Neuronal stem cell (in vitro differentiated cells): ENCODE data around the gene RUNX2.

Source experiments
- DNase-seq: peaks from one replicate; pipeline ENCODE4 v3.0.0-alpha.2; 2013; ENCODE audit warnings: low spot score
- H2AFZ ChIP-seq: one replicate; pipeline ENCODE4 v1.6.1; 2013; ENCODE audit warnings: mild to moderate bottlenecking, low read length, inconsistent platforms
- H2AK5ac ChIP-seq: 2 replicates; pipeline ENCODE4 v1.6.1; 2013; ENCODE audit warnings: low read depth, mild to moderate bottlenecking, inconsistent platforms, low read length, moderate library complexity, mixed read lengths
- H2BK120ac ChIP-seq: 2 replicates; pipeline ENCODE4 v1.6.1; 2013; ENCODE audit warnings: low read depth, mild to moderate bottlenecking, inconsistent platforms, low read length, moderate library complexity, mixed read lengths
- H2BK12ac ChIP-seq: one replicate; pipeline ENCODE4 v1.6.1; 2013; ENCODE audit warnings: low read length, inconsistent platforms
- H2BK15ac ChIP-seq: 2 replicates; pipeline ENCODE4 v1.6.1; 2013; ENCODE audit warnings: mild to moderate bottlenecking, low read length, inconsistent platforms, mixed read lengths
- H2BK5ac ChIP-seq: one replicate; pipeline ENCODE4 v1.6.1; 2013; ENCODE audit warnings: inconsistent platforms, mild to moderate bottlenecking, low read length, moderate library complexity
- H3K14ac ChIP-seq: one replicate; pipeline ENCODE4 v1.6.1; 2013; ENCODE audit warnings: low read length, inconsistent platforms
- H3K18ac ChIP-seq: 2 replicates; pipeline ENCODE4 v1.6.1; 2013; ENCODE audit warnings: low read length, inconsistent platforms
- H3K23ac ChIP-seq: 2 replicates; pipeline ENCODE4 v1.6.1; 2013; ENCODE audit warnings: low read depth, mild to moderate bottlenecking, mixed read lengths, low read length, inconsistent platforms; ENCODE audit not compliant: poor library complexity
- H3K27ac ChIP-seq: replicated peaks from 3 replicates; pipeline ENCODE4 v1.5.1; 2013; ENCODE audit warnings: low read length, inconsistent platforms
- H3K27me3 ChIP-seq, 3 experiments: 2 replicates each; pipeline ENCODE4 v1.6.1; 2013; ENCODE audit warnings: low read length in 3 of 3, mild to moderate bottlenecking in 2 of 3, inconsistent platforms in 1 of 3, low read depth in 1 of 3, mixed read lengths in 1 of 3, moderate library complexity in 1 of 3; ENCODE audit not compliant: control insufficient read depth in 3 of 3, insufficient read depth in 3 of 3
- H3K36me3 ChIP-seq, 2 donors: replicated peaks in 1 of 2; 2 replicates each; pipeline ENCODE4 v1.6.1; 2013; ENCODE audit warnings: low read length in 2 of 2; ENCODE audit not compliant: control insufficient read depth in 2 of 2, insufficient read depth in 2 of 2
- H3K4ac ChIP-seq: 2 replicates; pipeline ENCODE4 v1.6.1; 2013; ENCODE audit warnings: inconsistent platforms, mild to moderate bottlenecking, low read length, moderate library complexity
- H3K4me1 ChIP-seq, 2 donors: 1 replicate in 1 of 2; 2 replicates in 1 of 2; pipeline ENCODE4 v1.6.1; 2013; ENCODE audit warnings: low read length in 2 of 2, low read depth in 1 of 2; ENCODE audit not compliant: control insufficient read depth in 2 of 2, insufficient read depth in 1 of 2
- H3K4me2 ChIP-seq: one replicate; pipeline ENCODE4 v1.6.1; 2013; ENCODE audit warnings: mild to moderate bottlenecking, low read length, inconsistent platforms; ENCODE audit not compliant: insufficient read depth, poor library complexity, severe bottlenecking
- H3K4me3 ChIP-seq, 2 donors: 2 replicates each; pipeline ENCODE4 v1.5.1; 2013; ENCODE audit warnings: low read length in 2 of 2, mild to moderate bottlenecking in 2 of 2, inconsistent platforms in 1 of 2, moderate library complexity in 1 of 2
- H3K79me1 ChIP-seq: one replicate; pipeline ENCODE4 v1.6.1; 2013; ENCODE audit warnings: low read depth, mild to moderate bottlenecking, inconsistent platforms, low read length, moderate library complexity
- H3K9ac ChIP-seq: one replicate; pipeline ENCODE4 v1.6.1; 2013; ENCODE audit warnings: mild to moderate bottlenecking, low read depth, low read length, inconsistent platforms; ENCODE audit not compliant: poor library complexity
- H3K9me3 ChIP-seq, 2 donors: replicated peaks in 1 of 2; 2 replicates each; pipeline versions ENCODE3 to v1.6.1; 2013; ENCODE audit warnings: low read length in 2 of 2, mild to moderate bottlenecking in 2 of 2, inconsistent platforms in 1 of 2, low read depth in 1 of 2, mixed read lengths in 1 of 2, moderate library complexity in 1 of 2; ENCODE audit not compliant: control insufficient read depth in 2 of 2, insufficient read depth in 1 of 2
- H4K8ac ChIP-seq: one replicate; pipeline ENCODE4 v1.6.1; 2013; ENCODE audit warnings: low read depth, mild to moderate bottlenecking, inconsistent platforms, low read length, moderate library complexity
- H4K91ac ChIP-seq: one replicate; pipeline ENCODE4 v1.6.1; 2013; ENCODE audit warnings: low read length, low read depth, mild to moderate bottlenecking, inconsistent platforms; ENCODE audit not compliant: poor library complexity
- WGBS, 2 donors: extraction: QIAGEN DNeasy Blood & Tissue Kit; methylation state at CpG; one replicate each; pipeline ENCODE4 v1.1.7; 2013; ENCODE audit warnings: missing lambda C conversion rate in 2 of 2, mixed read lengths in 1 of 2; ENCODE audit not compliant: insufficient read length in 2 of 2, insufficient replicate concordance in 1 of 2; ENCODE audit errors: extremely low coverage in 2 of 2; 5-methylcytosine and 5-hydroxymethylcytosine counted together

The RUNX2 gene

DNA sequence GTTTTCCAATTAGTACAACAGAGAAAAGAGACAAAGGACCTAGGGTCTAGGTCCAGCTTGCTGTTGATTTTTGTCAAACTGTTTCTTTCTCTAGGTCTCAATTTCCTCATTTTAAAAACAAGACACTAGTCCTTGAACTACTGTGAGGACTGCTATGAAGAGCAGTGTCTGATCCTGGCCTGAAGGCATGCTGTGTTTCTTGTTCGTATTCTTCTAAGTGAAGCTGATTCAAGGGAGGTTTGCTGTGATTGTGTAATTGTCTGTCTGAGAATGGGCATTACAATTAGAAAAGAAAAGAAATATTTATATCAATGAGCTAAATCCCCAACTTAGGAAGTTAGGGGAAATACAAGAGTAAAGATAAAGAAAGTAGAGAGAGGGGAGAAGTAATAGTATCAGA, 277.8 kb downstream of the RUNX2 start:
- Histone ChIP-seq H3K4me2 (no peak overlapping the region), H2BK5ac (no peak overlapping the region), H2BK12ac (no peak overlapping the region), H3K9me3 (no peaks in the 10 kb centered on the region), H3K9ac (no peak overlapping the region), H4K91ac (no peak overlapping the region), H3K14ac (no peak overlapping the region), H3K36me3 (no peaks in the 10 kb centered on the region), H3K4me1 (no peaks in the 10 kb centered on the region), H3K27me3 (no peaks in the 10 kb centered on the region), H3K4ac (no peak overlapping the region), H3K18ac (no peak overlapping the region), H3K79me1 (no peaks in the 10 kb centered on the region), H3K27ac (no peak overlapping the region), H2AK5ac (no peak overlapping the region), H4K8ac (no peak overlapping the region), H2AFZ (no peak overlapping the region), H2BK15ac (no peak overlapping the region), H3K4me3 (no peak overlapping the region), H3K23ac (no peak overlapping the region), H2BK120ac (no peak overlapping the region)
- DNase-seq: no peak
- WGBS, 2 donors: no CpG with 5 or more reads among the region's 1 CpG

DNA sequence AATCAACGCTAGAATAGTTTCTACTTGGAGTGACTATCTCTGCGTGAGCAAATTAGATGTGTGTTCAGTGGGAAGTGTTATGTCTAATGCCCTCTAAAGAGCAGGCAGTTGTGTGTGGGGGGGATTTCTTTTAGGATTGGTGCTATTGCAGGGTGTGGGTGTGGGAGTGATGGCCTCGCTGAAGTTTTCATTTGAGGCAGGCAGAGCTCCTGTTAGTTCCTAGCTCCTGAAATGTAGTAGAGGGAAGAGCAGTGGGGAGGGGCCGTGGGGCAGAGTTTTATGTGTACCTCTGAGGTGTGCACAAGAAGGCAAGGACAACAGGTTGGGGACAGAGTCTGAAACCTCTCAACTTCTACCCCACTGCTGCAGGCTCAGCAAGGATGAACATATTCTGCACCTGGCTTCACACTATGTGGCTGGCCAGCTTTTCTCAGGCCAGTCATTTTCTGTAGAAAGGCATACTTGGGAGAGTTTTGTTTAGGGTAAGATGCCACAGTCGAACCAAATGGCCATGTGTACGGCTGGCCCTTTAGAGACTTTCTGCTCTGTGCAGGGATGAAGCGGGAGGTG, 278.8 kb downstream of the RUNX2 start:
- H3K9ac ChIP-seq: no peak overlapping the region
- H3K27me3 ChIP-seq: no peaks in the 10 kb centered on the region
- H3K4me3 ChIP-seq: no peak overlapping the region
- no peak overlapping the region for H2AK5ac ChIP-seq
- H3K27ac ChIP-seq: no peak overlapping the region
- H4K91ac ChIP-seq: no peak overlapping the region
- H2BK12ac ChIP-seq: no peak overlapping the region
- no peak overlapping the region for H2BK120ac ChIP-seq
- no peak overlapping the region for H3K23ac ChIP-seq
- H3K36me3 ChIP-seq: no peaks in the 10 kb centered on the region
- no peak overlapping the region for H3K4me2 ChIP-seq
- H3K14ac ChIP-seq: no peak overlapping the region
- no peaks in the 10 kb centered on the region for H3K9me3 ChIP-seq
- DNase-seq: no peak
- no peak overlapping the region for H2BK5ac ChIP-seq
- no peak overlapping the region for H3K4ac ChIP-seq
- H2BK15ac ChIP-seq: no peak overlapping the region
- no peaks in the 10 kb centered on the region for H3K79me1 ChIP-seq
- H3K4me1 ChIP-seq: no peaks in the 10 kb centered on the region
- H3K18ac ChIP-seq: no peak overlapping the region
- H4K8ac ChIP-seq: no peak overlapping the region
- H2AFZ ChIP-seq: no peak overlapping the region
- WGBS, 2 donors: no CpG with 5 or more reads among the region's 7 CpGs

- WGBS, 2 donors: no CpG with 5 or more reads among the region's 4 CpGs
- Histone ChIP-seq H2BK15ac (no peak overlapping the region), H4K91ac (no peak overlapping the region), H2BK120ac (no peak overlapping the region), H3K14ac (no peak overlapping the region), H3K4ac (no peak overlapping the region), H3K4me2 (no peak overlapping the region), H3K23ac (no peak overlapping the region), H2BK5ac (no peak overlapping the region), H3K27ac (no peak overlapping the region), H3K9me3 (no peaks in the 10 kb centered on the region), H3K4me1 (no peaks in the 10 kb centered on the region), H4K8ac (no peak overlapping the region), H2BK12ac (no peak overlapping the region), H3K27me3 (no peaks in the 10 kb centered on the region), H3K9ac (no peak overlapping the region), H2AFZ (no peak overlapping the region), H3K36me3 (no peaks in the 10 kb centered on the region), H2AK5ac (no peak overlapping the region), H3K79me1 (no peaks in the 10 kb centered on the region), H3K4me3 (no peak overlapping the region), H3K18ac (no peak overlapping the region)
- no peak for DNase-seq
Measured at GRCh38 chr6:45607798-45608197, 279.7 kb downstream of the RUNX2 start.

- Histone ChIP-seq H3K4me3 (no peak overlapping the region), H3K36me3 (no peaks in the 10 kb centered on the region), H3K4ac (no peak overlapping the region), H3K4me2 (no peak overlapping the region), H2AFZ (no peak overlapping the region), H3K14ac (no peak overlapping the region), H3K18ac (no peak overlapping the region), H3K27me3 (no peaks in the 10 kb centered on the region), H3K23ac (no peak overlapping the region), H2BK120ac (no peak overlapping the region), H3K9ac (no peak overlapping the region), H2BK15ac (no peak overlapping the region), H3K4me1 (no peaks in the 10 kb centered on the region), H3K79me1 (no peaks in the 10 kb centered on the region), H2BK12ac (no peak overlapping the region), H4K8ac (no peak overlapping the region), H3K9me3 (no peaks in the 10 kb centered on the region), H2AK5ac (no peak overlapping the region), H3K27ac (no peak overlapping the region), H4K91ac (no peak overlapping the region), H2BK5ac (no peak overlapping the region)
- no CpG with 5 or more reads among the region's 10 CpGs for WGBS, 2 donors
- DNase-seq: no peak
Measured at GRCh38 chr6:45608252-45608913, 280.3 kb downstream of the RUNX2 start.
